WI38 (cell line): ENCODE results near the gene NTSR1.

Experiments
- H3K4me3 ChIP-seq: 2 replicates; pipeline ENCODE4 v1.5.1; 2011; ENCODE audit warnings: low read depth, mild to moderate bottlenecking, control low read depth, low read length
- CTCF ChIP-seq: IDR thresholded peaks from 2 replicates; pipeline ENCODE4 v1.5.1; 2012; ENCODE audit warnings: low read depth, mild to moderate bottlenecking, control low read depth, low read length

NTSR1 gene

GRCh38 chr20:62761759-62762131, 53.1 kb downstream of the NTSR1 start:
- no peak overlapping the region for H3K4me3 ChIP-seq
- no peak for TF ChIP-seq CTCF

- no peak overlapping the region for H3K4me3 ChIP-seq
- no peak for TF ChIP-seq CTCF
Observed at GRCh38 chr20:62762376-62762775, 53.7 kb downstream of the NTSR1 start.

- no peak for TF ChIP-seq CTCF
- no peak overlapping the region for H3K4me3 ChIP-seq
Observed at GRCh38 chr20:62762801-62763368, 54.2 kb downstream of the NTSR1 start.

- TF ChIP-seq CTCF = no peak
Observed at GRCh38 chr20:62763404-62763803, 54.8 kb downstream of the NTSR1 start.

GRCh38 chr20:62764156-62764935, 55.7 kb downstream of the NTSR1 start:
- no peak overlapping the region for H3K4me3 ChIP-seq
- no peak for TF ChIP-seq CTCF

More at GRCh38 chr20:62763404-62763803, 54.8 kb downstream of the NTSR1 start:
- H3K4me3 ChIP-seq = no peak overlapping the region

GRCh38 chr20:62765021-62765420, 56.4 kb downstream of the NTSR1 start:
- no peak overlapping the region for H3K4me3 ChIP-seq
- no peak for TF ChIP-seq CTCF

- TF ChIP-seq CTCF = no peak
- no peak overlapping the region for H3K4me3 ChIP-seq
Observed at GRCh38 chr20:62765432-62766070, 56.9 kb downstream of the NTSR1 start.
